ENCODE results near the gene TCF12.

Gene TCF12

DNA sequence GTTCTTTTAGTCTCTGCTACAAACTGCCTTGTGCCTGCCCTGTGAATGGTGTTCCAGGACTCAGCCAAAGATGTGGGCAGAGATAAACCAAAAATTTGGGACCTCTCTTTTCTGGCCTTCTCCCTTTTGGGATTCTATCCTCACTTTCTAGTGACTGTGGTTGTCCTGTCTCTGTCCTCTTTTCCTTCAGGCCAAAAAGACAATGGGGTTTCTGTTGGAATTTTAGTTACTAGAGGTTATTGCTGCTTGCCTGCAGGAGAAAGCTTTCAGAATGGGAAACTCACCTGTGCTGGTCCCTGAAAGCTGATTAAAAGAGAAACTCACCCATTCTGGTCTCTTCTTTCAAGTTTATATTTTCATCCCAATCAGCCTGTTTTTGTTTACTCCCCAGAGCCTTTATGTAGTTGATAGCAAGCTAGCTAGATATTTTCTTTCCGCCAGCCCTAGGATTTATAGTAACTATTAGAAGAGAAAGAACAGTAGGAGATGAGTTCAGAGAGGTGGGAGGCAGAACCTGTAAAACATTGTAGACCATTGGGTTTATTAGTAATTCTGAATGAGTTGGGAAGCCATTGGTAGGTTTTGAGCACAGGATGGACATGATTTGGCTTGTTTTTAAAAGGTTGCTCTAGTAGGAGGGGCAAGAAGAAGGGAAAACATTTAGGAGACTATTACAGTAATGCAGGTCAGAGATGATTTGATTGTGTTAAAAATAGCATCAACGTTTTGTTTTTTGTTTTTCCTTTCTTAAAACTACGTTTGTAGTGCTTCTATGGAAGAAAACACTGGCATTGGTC is 138.9 kb downstream of the TCF12 start:
- DNase-seq: no peak

DNA sequence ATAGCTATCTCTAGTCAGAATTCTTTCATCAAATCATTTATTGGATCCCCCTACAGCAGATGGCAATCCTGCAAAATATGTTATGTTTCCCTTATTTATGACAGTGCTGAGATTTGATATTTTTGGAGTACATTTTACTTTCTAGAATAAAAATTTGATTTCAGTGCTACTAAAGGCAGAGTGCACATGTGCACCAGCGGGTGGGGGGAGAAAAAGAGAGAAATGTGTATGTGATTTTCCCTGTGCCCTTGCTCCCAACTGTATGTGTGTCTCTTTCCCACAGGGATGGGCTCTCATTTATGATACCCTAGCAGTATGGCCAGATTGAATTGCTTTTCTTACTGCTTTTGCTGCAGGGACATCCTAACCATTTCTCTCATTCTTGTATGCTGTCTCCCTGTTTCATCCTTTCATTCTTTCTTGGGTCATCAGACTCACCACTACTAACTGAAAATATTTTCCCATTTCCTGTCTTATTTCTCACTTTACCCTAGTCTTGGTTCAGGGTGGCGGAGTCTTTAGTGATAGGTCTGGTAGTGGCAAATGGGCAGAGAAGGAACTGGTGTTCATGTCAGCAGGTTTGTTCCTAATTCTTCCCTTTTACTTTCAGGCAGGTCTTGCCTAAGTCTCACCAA is 140.7 kb downstream of the TCF12 start:
- no peak for DNase-seq

DNA sequence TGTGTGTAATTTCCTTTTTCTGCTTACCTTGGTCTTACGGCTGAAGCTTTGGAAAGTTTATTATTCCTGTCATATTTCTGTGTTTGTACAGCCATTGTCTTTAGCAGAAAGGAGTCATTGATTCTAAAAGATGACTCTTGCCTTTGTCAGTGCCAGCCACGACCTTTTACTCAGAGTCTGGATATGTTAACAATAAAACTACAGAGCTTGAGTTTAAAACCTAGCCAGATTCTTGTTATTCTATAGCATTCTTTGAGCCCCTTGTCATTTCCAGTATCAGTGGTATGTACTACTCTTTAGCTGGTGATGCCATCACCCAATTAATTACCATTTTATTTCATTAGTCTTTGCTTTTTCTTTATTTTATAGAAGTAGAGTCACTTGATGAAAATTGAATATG is 142.4 kb downstream of the TCF12 start:
- no peak for DNase-seq

DNA sequence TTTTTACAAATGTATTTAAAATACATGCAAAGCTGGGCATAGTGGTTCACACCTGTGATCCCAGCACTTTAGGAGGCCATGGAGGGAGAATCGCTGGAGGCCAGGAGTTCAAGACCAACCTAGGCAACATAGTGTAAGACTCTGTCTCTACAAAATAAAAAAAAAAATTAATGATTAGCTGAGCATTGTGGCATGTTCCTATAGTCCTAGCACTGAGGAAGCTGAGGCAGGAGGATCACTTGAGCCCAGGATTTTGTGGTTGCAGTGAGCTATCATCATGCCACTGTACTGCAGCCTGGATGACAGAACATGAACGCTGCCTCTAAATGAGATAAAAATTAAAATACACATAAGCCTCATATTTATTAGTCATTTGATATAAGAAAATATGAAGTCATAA is 142.8 kb downstream of the TCF12 start:
- DNase-seq: no peak

DNA sequence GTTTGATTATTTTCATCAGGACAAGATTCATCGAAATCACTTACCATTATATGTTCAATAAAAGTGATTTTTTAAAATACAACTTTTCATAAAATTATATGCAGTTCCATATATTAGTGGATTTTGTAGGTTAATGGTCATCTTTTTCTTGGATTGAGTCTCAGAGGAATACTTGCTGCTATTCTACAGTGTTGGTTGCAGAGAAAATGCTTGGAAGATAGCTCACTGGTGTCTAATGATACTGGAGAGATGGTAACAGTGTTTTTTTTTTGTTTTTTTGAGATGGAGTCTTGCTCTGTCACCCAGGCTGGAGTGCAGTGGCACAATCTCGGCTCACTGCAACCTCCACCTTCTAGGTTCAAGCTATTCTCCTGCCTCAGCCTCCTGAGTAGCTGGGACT is 143.3 kb downstream of the TCF12 start:
- DNase-seq: no peak

DNA sequence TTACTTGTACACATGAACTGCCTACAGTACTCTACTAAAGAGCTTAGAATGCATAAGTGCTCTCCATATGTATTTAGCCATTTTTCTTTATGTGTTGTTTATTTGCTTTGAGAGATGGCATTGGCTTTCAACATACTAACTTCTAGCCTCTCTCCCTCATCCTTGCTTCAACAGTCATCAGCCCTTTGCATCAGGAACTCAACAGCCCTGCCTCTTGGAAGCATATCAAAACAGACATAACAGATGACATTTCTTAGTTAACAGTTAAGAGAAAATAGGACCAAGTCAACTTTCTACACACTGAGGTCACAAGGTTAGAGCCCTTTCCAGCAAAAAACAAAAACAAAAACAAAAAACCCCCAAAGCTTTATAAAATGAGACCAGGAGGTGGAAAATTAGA is 145.6 kb downstream of the TCF12 start:
- no peak for DNase-seq

DNA sequence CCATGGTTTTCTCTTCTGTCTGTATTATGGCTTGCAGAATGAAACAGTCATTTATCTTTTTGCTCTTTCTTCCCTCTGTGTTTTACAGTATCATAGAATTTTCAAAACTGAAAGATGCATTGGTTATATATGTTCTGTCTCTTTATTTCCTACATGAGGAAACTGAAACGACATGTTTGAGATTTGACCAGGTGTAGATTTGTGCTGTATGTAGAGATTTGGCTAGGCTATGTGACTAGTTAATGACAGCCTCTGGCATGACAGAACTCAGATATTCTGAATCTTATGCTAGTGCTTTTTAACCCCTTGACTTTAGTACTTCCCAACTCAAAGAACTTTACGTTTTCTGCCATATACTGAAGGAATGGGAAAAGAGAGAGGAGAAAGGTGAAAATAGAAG is 151.0 kb downstream of the TCF12 start:
- no peak for DNase-seq

DNA sequence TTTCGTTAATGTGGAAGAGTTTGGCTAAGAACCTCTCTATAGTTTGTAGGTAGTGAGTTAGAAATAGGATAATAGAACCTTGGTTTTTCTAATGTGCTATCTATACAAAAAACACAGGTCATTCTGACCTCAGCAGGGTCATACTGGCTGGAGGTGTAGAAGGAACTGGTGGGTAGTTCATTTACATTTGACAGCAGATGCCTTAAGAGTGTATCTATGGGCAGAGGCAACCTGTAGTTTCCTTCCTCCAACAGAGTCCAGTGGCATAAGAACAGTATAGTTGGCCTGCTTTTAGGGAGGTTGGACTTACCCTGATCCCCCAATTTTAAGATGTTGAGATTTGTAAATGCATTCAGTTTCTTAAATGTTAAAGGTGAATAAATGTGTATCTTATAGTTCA is 152.2 kb downstream of the TCF12 start:
- no peak for DNase-seq

DNA sequence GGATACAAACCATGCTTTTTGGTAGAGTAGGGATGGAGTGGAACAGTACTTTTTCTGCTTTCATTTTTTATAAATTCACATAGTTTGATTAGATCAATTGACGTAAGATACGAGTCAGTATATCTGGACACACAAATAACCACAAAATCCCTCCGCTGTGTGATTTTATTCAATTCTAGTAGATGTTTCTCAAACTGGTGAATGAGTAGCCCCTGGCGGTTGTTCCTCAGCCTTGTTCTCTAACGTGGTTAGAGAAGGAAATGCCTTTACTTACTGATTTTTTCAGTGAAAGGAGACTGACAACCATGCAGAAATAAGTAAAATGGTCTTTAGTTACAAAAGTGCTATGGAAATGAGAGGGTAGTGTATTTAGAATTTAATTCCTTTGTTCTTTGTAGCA is 161.0 kb downstream of the TCF12 start:
- DNase-seq: no peak

DNA sequence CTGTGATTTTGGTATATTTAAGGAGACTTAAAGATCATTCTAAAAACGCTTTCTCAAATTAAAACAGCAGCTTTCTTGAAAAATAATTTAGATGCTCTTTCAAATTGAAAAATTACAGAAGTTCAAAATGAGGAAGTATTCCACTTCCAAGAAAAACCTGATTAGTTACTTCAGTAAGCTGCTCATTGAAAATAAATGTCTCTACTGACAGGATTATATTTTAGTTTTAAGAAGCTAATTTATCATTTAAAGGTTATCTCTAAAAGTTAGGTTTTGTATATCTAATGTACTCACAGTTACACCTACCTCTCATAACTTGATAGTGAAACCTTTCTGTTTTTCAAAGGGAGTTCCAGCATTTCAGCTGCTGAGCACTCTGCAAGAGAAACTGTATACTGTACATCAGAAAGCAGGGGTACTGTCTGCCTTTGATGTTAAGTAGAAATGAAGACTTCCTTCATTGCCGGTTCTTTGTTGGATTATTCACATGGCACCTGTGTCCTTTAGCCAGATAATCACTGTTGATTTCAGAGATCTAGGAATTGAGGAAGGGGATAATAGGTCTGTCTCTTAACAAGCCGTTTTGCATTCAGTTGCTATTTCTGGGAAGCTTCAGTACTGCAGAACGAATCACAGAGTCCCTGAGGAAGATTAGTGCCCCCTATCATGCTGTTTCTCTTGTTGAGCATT is 161.6 kb downstream of the TCF12 start:
- DNase-seq: no peak

DNA sequence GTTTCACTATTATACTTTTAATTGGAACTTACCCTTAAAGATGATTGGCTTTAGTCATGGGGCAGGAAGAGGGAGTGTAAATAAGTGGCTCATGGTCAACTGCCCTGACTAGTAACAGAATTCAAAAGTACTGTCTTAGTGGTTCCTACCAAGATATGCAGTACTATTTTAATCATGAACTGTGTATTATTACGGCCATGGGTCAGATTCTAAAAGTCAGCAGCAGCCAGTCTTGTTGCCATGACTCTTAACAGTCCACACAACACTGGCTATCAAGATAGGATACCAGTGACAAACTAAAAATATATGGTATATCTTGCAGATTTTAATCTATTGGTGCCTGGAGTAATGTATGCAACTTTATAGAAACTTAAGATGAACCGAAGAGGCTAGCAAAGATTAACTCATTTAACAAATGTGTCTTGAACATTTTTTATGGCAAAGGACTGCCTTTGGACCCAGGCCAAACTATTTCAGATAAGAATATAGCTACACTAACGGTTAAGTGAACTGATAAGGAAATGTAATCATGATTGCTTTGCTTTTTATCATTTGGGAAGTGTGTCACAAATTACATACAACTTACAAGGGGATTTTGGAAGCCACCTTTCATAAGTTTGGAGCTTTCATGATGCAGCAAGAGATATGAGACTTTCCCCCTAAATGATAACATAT is 163.7 kb downstream of the TCF12 start:
- DNase-seq: no peak

DNA sequence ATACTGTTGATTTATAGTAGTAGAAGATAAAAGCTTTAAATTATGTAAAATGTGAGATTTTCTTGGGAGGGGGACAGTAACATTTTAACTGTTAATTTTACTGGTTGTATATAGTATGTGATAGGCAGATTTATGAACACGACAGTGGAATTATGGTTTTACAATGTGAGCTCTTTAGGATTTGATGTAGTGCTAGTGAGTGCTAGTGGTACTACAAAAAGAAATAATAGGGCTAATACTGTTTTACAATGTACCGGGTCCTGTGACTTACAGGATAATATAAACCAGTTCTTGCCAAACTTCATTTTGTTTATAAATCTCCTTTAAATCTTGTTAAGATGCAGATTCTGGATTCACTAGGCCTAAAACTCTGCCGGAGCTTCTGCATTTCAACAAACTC is 165.7 kb downstream of the TCF12 start:
- DNase-seq: no peak

DNA sequence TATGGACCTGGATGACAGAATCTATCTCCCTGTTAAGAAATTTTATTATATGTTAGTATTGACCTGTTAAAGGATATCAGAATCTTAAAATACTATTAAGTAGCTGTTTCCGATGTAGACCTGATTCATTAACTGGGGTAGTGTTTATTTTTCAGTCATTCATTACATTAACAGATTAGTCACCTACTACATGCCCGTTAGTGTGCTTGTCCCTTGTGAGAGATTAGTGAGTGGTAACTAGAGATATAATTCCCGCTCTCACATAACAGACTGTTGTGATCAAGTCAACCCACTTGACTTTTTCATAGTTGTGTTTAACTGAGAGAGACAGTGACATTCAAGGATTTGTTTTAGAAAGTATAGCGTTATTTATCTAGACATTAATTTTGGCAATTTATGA is 166.8 kb downstream of the TCF12 start:
- no peak for DNase-seq

DNA sequence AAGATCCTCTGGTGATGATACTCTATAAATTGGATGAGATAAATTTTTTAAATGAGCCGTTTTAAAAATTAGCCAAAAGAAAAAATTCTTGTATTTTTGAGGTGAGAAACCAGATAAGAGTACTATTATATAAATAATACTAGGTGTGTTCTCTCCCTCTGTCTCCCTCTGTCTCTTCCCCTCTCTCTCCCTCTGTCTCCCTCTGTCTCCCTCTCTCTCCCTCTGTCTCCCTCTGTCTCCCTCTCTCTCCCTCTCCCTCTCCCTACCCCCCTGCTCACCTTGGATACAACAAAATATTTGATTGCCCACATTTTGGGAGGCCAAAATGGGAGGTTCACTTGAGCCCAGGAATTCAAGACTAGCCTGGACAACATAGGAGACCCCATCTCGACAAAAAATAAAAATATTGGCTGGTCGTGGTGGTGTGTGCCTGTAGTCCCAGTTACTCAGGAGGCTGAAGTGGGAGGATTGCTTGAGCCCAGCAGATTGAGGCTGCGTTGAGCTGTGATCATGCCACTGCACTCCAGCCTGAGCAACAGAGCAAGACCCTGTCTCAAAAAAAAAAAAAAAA is 168.5 kb downstream of the TCF12 start:
- DNase-seq: no peak

DNA sequence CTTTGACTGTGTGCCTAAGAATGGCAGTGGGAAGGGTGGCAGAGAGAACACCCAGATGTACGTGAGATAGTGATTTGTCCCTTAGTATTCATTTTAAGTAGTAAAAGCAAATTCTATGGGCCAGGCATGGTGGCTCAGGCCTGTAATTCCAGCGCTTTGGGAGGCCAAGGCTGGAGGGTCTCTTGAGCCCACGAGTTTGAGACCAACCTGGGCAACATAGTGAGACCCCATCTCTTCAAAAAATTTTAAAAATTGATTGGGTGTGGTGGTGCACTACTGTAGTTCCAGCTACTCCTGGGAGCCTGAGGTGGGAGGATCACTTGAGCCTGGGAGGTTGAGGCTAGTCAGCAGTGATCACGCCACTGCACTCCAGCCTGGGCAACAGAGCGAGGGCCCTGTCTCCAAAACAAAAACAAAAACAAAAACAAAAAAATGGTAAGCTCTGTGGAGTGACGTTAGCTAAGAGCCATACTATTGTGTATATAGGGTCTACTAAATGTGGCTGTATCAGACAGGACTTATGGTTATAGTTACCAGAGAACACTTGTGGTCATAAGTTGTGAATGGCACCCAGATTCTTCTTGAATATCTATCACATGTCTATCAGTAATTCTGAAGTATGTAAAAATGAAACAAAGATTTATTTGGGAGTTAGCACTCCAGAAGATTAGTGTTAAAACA is 171.5 kb downstream of the TCF12 start:
- DNase-seq: no peak

DNA sequence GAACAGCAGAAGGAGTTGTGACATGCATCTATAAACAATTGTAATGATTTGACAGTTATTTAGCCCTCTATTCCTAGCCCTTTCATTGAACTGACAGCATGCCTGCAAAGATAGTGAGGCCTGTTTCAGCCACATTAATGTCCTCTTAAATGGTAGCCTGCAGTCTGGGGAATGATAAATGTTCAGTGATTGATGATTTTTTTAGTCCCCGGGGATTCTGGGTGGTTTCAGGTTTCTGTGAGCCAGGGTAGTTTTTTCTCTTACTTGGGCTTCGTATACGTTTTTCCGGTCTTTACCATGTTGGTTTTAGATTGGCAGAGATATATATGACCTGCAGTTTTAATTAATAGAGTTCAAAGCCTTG is 172.0 kb downstream of the TCF12 start:
- DNase-seq: no peak

DNA sequence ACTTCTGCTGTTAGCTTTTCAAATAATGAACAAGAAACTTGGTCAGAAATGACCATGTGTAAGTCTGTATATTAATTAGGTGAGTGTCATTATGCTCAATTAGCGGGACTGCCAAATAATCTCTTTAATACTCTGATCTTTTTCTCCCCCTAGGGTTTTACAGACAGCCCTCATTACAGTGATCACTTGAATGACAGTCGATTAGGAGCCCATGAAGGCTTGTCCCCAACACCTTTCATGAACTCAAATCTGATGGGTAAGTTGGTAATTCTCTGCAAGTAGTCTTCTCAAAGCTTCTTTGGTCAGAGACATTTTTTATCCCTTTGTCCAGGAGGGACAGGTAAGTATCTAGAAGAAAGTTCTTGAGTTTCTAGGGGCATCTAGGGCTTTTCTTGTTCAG is 173.2 kb downstream of the TCF12 start:
- DNase-seq: no peak

DNA sequence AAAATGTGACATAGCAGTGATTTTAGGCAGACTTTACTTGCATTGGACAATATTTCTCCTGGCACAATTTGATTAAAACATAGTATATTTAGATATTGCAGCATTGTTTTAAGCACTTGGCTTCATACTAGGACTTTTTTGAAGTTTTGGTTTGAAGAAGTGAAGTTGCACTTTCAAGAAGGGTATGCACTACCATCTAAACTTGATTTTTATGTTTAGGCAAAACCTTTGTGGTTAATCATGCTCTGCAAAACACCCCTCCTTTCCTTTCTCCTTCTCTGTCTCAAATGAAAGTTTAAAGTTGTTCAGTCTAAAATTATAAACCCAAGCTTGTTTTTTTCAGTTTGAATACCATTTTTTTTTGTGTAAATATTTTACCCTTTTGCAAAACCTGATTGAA is 173.8 kb downstream of the TCF12 start:
- no peak for DNase-seq

DNA sequence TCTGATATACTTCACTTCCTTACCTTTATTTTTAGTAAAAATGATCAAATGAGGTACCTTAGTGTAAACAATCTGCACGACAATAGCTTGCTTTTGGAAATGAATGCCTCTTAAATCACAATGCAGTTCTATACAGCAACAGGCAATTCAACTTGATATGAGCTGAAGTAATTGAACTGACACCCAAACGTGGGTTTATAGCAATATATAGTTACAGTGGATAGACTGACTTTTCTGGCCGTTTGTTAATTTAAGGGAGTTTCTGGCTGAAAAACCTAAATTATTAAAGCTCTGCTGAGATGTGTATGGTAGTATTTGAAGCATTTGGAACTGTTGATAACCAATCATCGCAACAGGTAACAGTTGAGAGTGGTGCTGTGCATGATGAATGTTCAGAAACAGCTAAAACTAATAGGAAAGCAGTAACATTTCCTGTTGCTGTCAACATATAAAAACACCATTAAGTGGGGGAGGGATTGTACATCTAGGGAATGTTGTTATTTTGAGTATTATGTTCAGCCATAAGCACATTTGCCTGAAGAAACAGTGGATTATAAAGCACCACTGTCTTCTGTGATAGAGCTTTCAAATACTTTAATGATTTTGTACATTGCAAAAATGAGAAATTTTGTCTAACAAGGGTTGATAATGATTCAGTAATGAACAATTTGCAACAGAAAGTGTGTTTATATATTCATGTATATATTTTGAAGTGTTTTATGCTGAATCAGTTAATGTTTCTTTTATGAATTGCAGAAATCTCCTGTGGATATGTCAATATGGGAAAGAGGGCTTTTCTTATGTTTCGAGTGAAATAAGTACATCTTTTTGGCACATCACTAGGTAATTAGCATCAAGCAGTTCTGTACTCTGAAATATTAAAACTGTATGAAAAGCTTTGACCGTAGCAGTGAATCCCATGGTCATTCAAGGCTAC is 176.1 kb downstream of the TCF12 start:
- no peak for DNase-seq

DNA sequence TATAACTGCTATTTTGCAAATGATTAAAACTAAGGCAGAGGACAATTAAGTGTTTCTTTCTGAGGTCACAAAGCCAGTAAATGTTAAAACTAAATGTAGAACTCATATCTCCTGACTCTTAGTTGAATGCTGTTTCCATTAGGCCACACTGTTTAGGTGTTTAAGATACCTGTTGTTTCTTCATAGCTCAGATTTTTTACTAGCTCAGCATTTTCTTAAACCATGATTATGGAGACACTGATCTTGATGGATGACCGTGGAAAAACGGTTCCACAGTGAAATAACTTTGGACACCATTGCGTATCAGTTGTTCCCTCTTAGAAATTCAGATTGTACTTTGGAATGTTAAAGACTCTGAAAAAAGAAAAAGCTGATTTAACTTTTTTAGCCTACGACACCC is 177.5 kb downstream of the TCF12 start:
- DNase-seq: no peak

DNA sequence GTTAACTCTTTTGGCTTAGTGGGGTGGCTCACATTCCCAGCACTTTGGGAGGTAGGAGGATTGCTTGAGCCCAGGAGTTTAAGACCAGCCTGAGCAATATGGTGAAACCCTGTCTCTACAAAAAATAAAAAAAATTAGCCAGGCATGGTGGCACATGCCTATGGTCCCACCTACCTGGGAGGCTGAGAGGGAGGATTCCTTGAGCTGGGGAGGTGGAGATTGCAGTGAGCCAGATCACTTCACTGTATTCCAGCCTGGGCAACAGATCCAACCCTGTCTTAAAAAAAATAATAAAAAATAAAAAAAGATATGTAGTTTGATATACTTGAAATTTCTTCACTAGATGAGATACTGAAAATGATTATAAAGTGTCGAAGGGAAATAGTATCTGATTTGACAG is 178.8 kb downstream of the TCF12 start:
- DNase-seq: no peak
